SK-N-SH treated with all-trans-retinoic acid at 6 μM for 48 hours (cell line): ENCODE measurements around the gene NIPAL4.

Experiments used
- ESRRG ChIP-seq: fragments of 250-450 bp; sonication (Bioruptor Pico); IDR thresholded peaks from 2 replicates; pipeline ENCODE4 v1.6.1; 2021; ENCODE audit warnings: mild to moderate bottlenecking
- PPARA ChIP-seq: fragments of 250-450 bp; sonication (Bioruptor Pico); IDR thresholded peaks from 2 replicates; pipeline ENCODE4 v1.5.0; 2020; ENCODE audit warnings: mild to moderate bottlenecking, borderline replicate concordance
- TCF4 ChIP-seq: fragments of 250-450 bp; sonication (Bioruptor Pico); IDR thresholded peaks from 2 replicates; pipeline ENCODE4 v1.8.0; 2021; ENCODE audit warnings: mild to moderate bottlenecking, moderate library complexity, borderline replicate concordance
- ZFP3 ChIP-seq: fragments of 250-450 bp; sonication (Bioruptor Pico); IDR thresholded peaks from 2 replicates; pipeline ENCODE4 v1.5.0; 2020; ENCODE audit warnings: mild to moderate bottlenecking, moderate library complexity
- TF ChIP-seq, protein P1 (sequence below): fragments of 250-450 bp; sonication (Bioruptor Pico); IDR thresholded peaks from 2 replicates; pipeline ENCODE4 v1.8.0; 2021; ENCODE audit warnings: low read depth, mild to moderate bottlenecking, moderate library complexity, borderline replicate concordance

DNA sequence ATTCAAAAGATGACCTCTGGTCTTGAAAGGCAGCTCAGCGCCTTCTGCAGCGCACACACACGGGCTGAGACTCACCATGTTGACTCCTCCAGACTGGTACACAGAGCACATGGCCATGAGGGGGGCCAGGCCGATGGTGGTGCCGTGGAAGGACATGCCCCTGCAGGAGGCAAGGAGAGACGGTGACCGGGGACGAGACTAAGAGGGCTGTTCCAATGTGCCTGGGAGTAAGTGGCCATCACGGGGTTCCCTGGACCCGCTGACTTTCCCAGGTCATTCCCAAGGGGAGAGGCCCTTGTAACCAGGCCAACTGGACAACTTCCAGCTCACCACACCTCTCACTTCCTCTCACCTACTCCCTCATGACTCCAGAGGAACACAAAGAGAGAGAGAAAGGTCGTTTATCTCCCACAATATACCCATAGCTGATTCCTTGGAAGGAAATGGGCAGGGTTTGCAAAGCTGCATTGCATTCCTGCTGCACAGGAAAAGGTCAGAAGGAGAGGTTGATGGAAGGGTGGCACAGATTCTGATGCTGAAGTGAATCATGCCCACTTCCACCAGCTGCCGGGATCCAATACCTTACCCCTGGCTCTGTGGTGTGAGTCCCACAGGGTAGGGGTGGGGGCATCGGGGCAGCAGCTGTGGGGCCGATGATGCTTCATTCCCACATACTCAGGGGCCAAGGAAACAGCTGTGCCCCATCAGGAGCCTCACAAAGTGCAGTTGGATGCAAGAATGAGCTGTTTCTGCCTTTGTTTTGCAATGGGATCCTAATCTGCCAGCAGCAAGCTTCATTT, 47.2 kb downstream of the NIPAL4 start:
- TF ChIP-seq ZFP3 (CRISPR knock-in tag) (no peak), ESRRG (CRISPR knock-in tag) (no peak), PPARA (CRISPR knock-in tag) (no peak), TCF4 (CRISPR knock-in tag) (no peak)
- TF ChIP-seq, protein P1, sequence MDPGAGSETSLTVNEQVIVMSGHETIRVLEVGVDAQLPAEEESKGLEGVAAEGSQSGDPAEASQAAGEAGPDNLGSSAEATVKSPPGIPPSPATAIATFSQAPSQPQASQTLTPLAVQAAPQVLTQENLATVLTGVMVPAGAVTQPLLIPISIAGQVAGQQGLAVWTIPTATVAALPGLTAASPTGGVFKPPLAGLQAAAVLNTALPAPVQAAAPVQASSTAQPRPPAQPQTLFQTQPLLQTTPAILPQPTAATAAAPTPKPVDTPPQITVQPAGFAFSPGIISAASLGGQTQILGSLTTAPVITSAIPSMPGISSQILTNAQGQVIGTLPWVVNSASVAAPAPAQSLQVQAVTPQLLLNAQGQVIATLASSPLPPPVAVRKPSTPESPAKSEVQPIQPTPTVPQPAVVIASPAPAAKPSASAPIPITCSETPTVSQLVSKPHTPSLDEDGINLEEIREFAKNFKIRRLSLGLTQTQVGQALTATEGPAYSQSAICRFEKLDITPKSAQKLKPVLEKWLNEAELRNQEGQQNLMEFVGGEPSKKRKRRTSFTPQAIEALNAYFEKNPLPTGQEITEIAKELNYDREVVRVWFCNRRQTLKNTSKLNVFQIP = no peak
